Activated naive CD4-positive, alpha-beta T cell treated with anti-CD3 and anti-CD28 coated beads for 36 hours (primary cell): ENCODE results near the gene HSPB9. TPM values are rescaled to one million over a fixed set of nuclear protein-coding genes. Genes with fewer than 3 reads are reported as not detected.

ENCODE experiments used
- CTCF ChIA-PET: fragments of 350-600 bp; sonication (Branson Sonifier 250); formaldehyde crosslinking; loops from one replicate; lab custom pipeline; 2021; ENCODE audit warnings: antibody characterized with exemption; lab: Charles Lee
- DNase-seq: peaks from one replicate; pipeline ENCODE4 v3.0.0-alpha.2; 2020
- H3K27ac Mint-ChIP-seq: one replicate; pipeline ENCODE4 v1.8.0; 2021; ENCODE audit warnings: mild to moderate bottlenecking, mixed read lengths
- H3K27me3 Mint-ChIP-seq: one replicate; pipeline ENCODE4 v1.8.0; 2021; ENCODE audit warnings: low read depth, mixed read lengths
- H3K36me3 Mint-ChIP-seq: one replicate; pipeline ENCODE4 v1.8.0; 2021; ENCODE audit warnings: low read depth, mixed read lengths
- H3K4me1 Mint-ChIP-seq: one replicate; pipeline ENCODE4 v1.8.0; 2021; ENCODE audit warnings: low read depth, mixed read lengths
- H3K4me3 Mint-ChIP-seq: one replicate; pipeline ENCODE4 v1.8.0; 2021; ENCODE audit warnings: mild to moderate bottlenecking, moderate library complexity, mixed read lengths
- H3K9me3 Mint-ChIP-seq: one replicate; pipeline ENCODE4 v1.8.0; 2021; ENCODE audit warnings: mixed read lengths
- intact Hi-C: fragments of 100-400 bp; cut with micrococcal nuclease; formaldehyde crosslinking; loops from one replicate; pipeline ENCODE4 v1.15.1; 2023
- total RNA-seq, 2 experiments: library from RNA; stranded (reverse); gene quantifications; one replicate each; pipeline ENCODE4 v1.2.3, GENCODE V29; 2021

HSPB9 gene
- total RNA-seq, 2 experiments from 2014 or later: not detected

GRCh38 chr17:42114118-42114517, 8.5 kb upstream of the HSPB9 start:
- no peak for DNase-seq
- intact Hi-C loops: loop anchor here (5.0 to 10.0 kb wide), 2 partner anchors 411 to 563 kb away; partner anchors contain the start of gene PLEKHH3
- Mint-ChIP-seq H3K4me3 (no peak overlapping the region), H3K9me3 (no peaks in the 10 kb centered on the region), H3K4me1 (peaks cover 37% of the 10 kb centered on the region), H3K36me3 (peaks cover 36% of the 10 kb centered on the region), H3K27me3 (no peaks in the 10 kb centered on the region), H3K27ac (no peak overlapping the region)
- CTCF ChIA-PET: interaction anchor here (0.6 to 4.3 kb wide), 12 partner anchors 9 to 292 kb away, joined by 3 to 38 read pairs (median 4); partner anchors contain the start of gene KCNH4

- CTCF ChIA-PET: interaction anchor here (0.6 to 5.6 kb wide), 12 partner anchors 13 to 1617 kb away, joined by 3 to 38 read pairs (median 4); partner anchors contain the start of genes CNP, DNAJC7 and NKIRAS2
- DNase-seq: peak; percentile 93
- Mint-ChIP-seq H3K36me3 (peaks cover 40% of the 10 kb centered on the region), H3K27ac (no peak overlapping the region), H3K4me1 (peaks cover 36% of the 10 kb centered on the region), H3K27me3 (no peaks in the 10 kb centered on the region), H3K4me3 (no peak overlapping the region), H3K9me3 (no peaks in the 10 kb centered on the region)
- intact Hi-C loops: loop anchor here (1.0 to 10.0 kb wide), 6 partner anchors 50 to 408 kb away; partner anchors contain the start of gene ACLY
Observed at GRCh38 chr17:42116705-42117396, 5.8 kb upstream of the HSPB9 start.

- Mint-ChIP-seq H3K9me3 (no peaks in the 10 kb centered on the region), H3K27me3 (no peaks in the 10 kb centered on the region), H3K27ac (no peak overlapping the region), H3K4me1 (peaks cover 32% of the 10 kb centered on the region), H3K4me3 (no peak overlapping the region), H3K36me3 (peaks cover 40% of the 10 kb centered on the region)
- CTCF ChIA-PET: interaction anchor here (0.6 to 5.6 kb wide), 16 partner anchors 13 to 317 kb away, joined by 3 to 29 read pairs (median 4); partner anchors contain the start of genes CNP, DNAJC7, KCNH4 and NKIRAS2
- DNase-seq: no peak
- intact Hi-C loops: loop anchor here (1.0 to 10.0 kb wide), 4 partner anchors 64 to 407 kb away; partner anchors contain the start of genes ACLY and KCNH4
Observed at GRCh38 chr17:42117397-42118125, 5.0 kb upstream of the HSPB9 start.

GRCh38 chr17:42118126-42118510, 4.5 kb upstream of the HSPB9 start:
- CTCF ChIA-PET: interaction anchor here (0.6 to 5.6 kb wide), 17 partner anchors 12 to 317 kb away, joined by 3 to 29 read pairs (median 4); partner anchors contain the start of genes CNP, DNAJC7, KCNH4 and NKIRAS2
- no peak for DNase-seq
- intact Hi-C loops: loop anchor here (1.0 to 10.0 kb wide), 4 partner anchors 63 to 407 kb away; partner anchors contain the start of genes ACLY and KCNH4
- Mint-ChIP-seq H3K4me1 (peaks cover 28% of the 10 kb centered on the region), H3K9me3 (no peaks in the 10 kb centered on the region), H3K4me3 (no peak overlapping the region), H3K36me3 (peaks cover 38% of the 10 kb centered on the region), H3K27ac (no peak overlapping the region), H3K27me3 (no peaks in the 10 kb centered on the region)

GRCh38 chr17:42118545-42118944, 4.1 kb upstream of the HSPB9 start:
- Mint-ChIP-seq H3K9me3 (no peaks in the 10 kb centered on the region), H3K4me3 (peak overlapping the region; percentile 10), H3K27ac (peak overlapping the region; percentile 14), H3K4me1 (peaks cover 28% of the 10 kb centered on the region), H3K27me3 (no peaks in the 10 kb centered on the region), H3K36me3 (peaks cover 39% of the 10 kb centered on the region)
- CTCF ChIA-PET: interaction anchor here (0.6 to 5.6 kb wide), 19 partner anchors 10 to 285 kb away, joined by 3 to 29 read pairs (median 4); partner anchors contain the start of genes CNP, DNAJC7 and KCNH4
- intact Hi-C loops: loop anchor here (1.0 to 10.0 kb wide), 4 partner anchors 63 to 406 kb away; partner anchors contain the start of genes ACLY and KCNH4
- DNase-seq: peak; percentile 71

GRCh38 chr17:42119301-42119700, 3.3 kb upstream of the HSPB9 start:
- DNase-seq: no peak
- H3K4me1 Mint-ChIP-seq: peaks cover 28% of the 10 kb centered on the region
- CTCF ChIA-PET: interaction anchor here (0.6 to 5.6 kb wide), 19 partner anchors 9 to 341 kb away, joined by 3 to 29 read pairs (median 4); partner anchors contain the start of genes CNP and KCNH4
- no peak overlapping the region for H3K27ac Mint-ChIP-seq
- H3K9me3 Mint-ChIP-seq: no peaks in the 10 kb centered on the region
- H3K4me3 Mint-ChIP-seq: peak overlapping the region; percentile 14
- peaks cover 38% of the 10 kb centered on the region for H3K36me3 Mint-ChIP-seq
- intact Hi-C loops: loop anchor here (5.0 to 10.0 kb wide), 2 partner anchors 202 to 406 kb away; partner anchors contain the start of gene ACLY
- no peaks in the 10 kb centered on the region for H3K27me3 Mint-ChIP-seq

GRCh38 chr17:42120161-42120769, 2.3 kb upstream of the HSPB9 start:
- intact Hi-C loops: no loop called here
- DNase-seq: no peak
- Mint-ChIP-seq H3K36me3 (peaks cover 40% of the 10 kb centered on the region), H3K27me3 (no peaks in the 10 kb centered on the region), H3K4me3 (peak overlapping the region; percentile 59), H3K9me3 (no peaks in the 10 kb centered on the region), H3K4me1 (peaks cover 28% of the 10 kb centered on the region), H3K27ac (no peak overlapping the region)
- CTCF ChIA-PET: interaction anchor here (0.7 to 5.6 kb wide), 13 partner anchors 10 to 340 kb away, joined by 3 to 29 read pairs (median 5); partner anchors contain the start of genes CNP and KCNH4

- intact Hi-C loops: loop anchor here (1.0 kb wide), 1 partner anchor 34 kb away; no protein-coding TSS in a partner anchor
- H3K27me3 Mint-ChIP-seq: no peaks in the 10 kb centered on the region
- H3K9me3 Mint-ChIP-seq: no peaks in the 10 kb centered on the region
- DNase-seq: peak; percentile 80
- CTCF ChIA-PET: interaction anchor here (0.6 to 5.6 kb wide), 9 partner anchors 13 to 283 kb away, joined by 3 to 29 read pairs (median 5); partner anchors contain the start of genes CNP and KCNH4
- peaks cover 28% of the 10 kb centered on the region for H3K4me1 Mint-ChIP-seq
- H3K4me3 Mint-ChIP-seq: peak within 1 kb of the TSS; percentile 59
- H3K27ac Mint-ChIP-seq: peak within 1 kb of the TSS; percentile 72
- peaks cover 33% of the 10 kb centered on the region for H3K36me3 Mint-ChIP-seq
Observed at GRCh38 chr17:42120770-42121769, 1.5 kb upstream of the HSPB9 start, which contains the start of gene KAT2A. Gene KAT2A, minus strand, starts transcription at chr17:42121367. Its CDS starts 63 bp downstream, at chr17:42121304.

GRCh38 chr17:42124256-42124655, 1.7 kb downstream of the HSPB9 start:
- CTCF ChIA-PET: interaction anchor here (0.6 to 0.7 kb wide), 2 partner anchors 59 to 819 kb away, joined by 3 to 4 read pairs; no protein-coding TSS in a partner anchor

GRCh38 chr17:42125565-42125964, 3.0 kb downstream of the HSPB9 start:
- Mint-ChIP-seq H3K36me3 (peaks cover 17% of the 10 kb centered on the region), H3K4me3 (no peak overlapping the region), H3K9me3 (no peaks in the 10 kb centered on the region), H3K27me3 (no peaks in the 10 kb centered on the region), H3K4me1 (peaks cover 4% of the 10 kb centered on the region), H3K27ac (no peak overlapping the region)
- intact Hi-C loops: no loop called here
- DNase-seq: no peak
- CTCF ChIA-PET: no interaction called here

More at GRCh38 chr17:42124256-42124655, 1.7 kb downstream of the HSPB9 start:
- peaks cover 13% of the 10 kb centered on the region for H3K4me1 Mint-ChIP-seq
- H3K9me3 Mint-ChIP-seq: no peaks in the 10 kb centered on the region
- no peak overlapping the region for H3K4me3 Mint-ChIP-seq
- H3K27me3 Mint-ChIP-seq: no peaks in the 10 kb centered on the region
- no peak overlapping the region for H3K27ac Mint-ChIP-seq
- H3K36me3 Mint-ChIP-seq: peaks cover 22% of the 10 kb centered on the region
- DNase-seq: no peak
- intact Hi-C loops: no loop called here
